ENCODE measurements around the gene ACTA2.

The ACTA2 gene

GRCh38 chr10:88889559-88890337, 62.8 kb downstream of the ACTA2 start:
- no peak for DNase-seq

GRCh38 chr10:88888810-88889445, 63.6 kb downstream of the ACTA2 start:
- DNase-seq: no peak

- DNase-seq: no peak
Observed at GRCh38 chr10:88886557-88886956, 66.0 kb downstream of the ACTA2 start.

All from stimulated activated CD4-positive, alpha-beta T cell treated with anti-CD3 and anti-CD28 coated beads, Interleukin-12 subunit alpha, Interleukin-12 subunit beta, amount 100 ng/mL, for 4 hours (primary cell).